ENCODE data around the gene OR2AK2. TPM values are rescaled to one million over a fixed set of nuclear protein-coding genes. Genes with fewer than 3 reads are reported as not detected.

Gene OR2AK2
- total and polyA plus RNA-seq, 2 of the 8 experiments (the other 6 are each of a cell fraction or from before 2014, with no cell fraction given), result not detected

DNA sequence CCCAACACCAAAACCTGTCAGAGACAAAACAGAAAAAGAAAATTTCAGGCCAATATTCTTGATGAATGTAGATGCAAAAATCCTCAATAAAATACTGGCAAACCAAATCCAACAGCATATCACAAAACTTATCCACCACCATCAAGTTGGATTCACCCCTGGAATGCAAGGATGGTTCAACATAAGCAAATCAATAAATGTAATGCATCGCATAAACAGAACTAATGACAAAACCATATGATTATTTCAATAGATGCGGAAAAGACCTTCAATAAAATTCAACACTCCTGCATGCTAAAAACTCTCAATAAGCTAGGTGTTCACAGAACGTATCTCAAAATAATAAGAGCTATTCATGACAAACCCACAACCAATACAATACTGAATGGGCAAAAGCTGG lies 44.6 kb downstream of the OR2AK2 start:
- H3K4me1 ChIP-seq (replicated peaks in 1 of 4; ENCODE audit: control insufficient read depth in 3 of 4, insufficient read depth in 4 of 4, low read length in 3 of 4), result no peaks in the 10 kb centered on the region
- H2BK120ac ChIP-seq (replicated peaks; ENCODE audit: low read depth, low read length), result no peak overlapping the region
- DNase-seq (ENCODE audit: low read depth in 1 of 2, low spot score in 2 of 2) (no peak), FAIRE-seq (no peak)
- H3K18ac ChIP-seq (ENCODE audit: extremely low read depth, low read length), result no peak overlapping the region
- H4K20me1 ChIP-seq (replicated peaks in 1 of 2; ENCODE audit: control insufficient read depth in 1 of 2, insufficient read depth in 2 of 2, low read length in 2 of 2), result no peaks in the 10 kb centered on the region
- H3K27me3 ChIP-seq (replicated peaks in 1 of 4; ENCODE audit: control insufficient read depth in 3 of 4, extremely low read depth in 1 of 4, insufficient read depth in 3 of 4, low read length in 3 of 4), result no peaks in the 10 kb centered on the region
- H2BK12ac ChIP-seq (ENCODE audit: low read depth, low read length), result no peak overlapping the region
- H3K14ac ChIP-seq (ENCODE audit: insufficient read length), result no peak overlapping the region
- no peak overlapping the region for H2BK5ac ChIP-seq (ENCODE audit: low read depth, low read length)
- H2AK5ac ChIP-seq (ENCODE audit: low read depth, low read length), result no peak overlapping the region
- H3K4ac ChIP-seq (replicated peaks; ENCODE audit: insufficient read length, low read depth, low read length), result no peak overlapping the region
- POLR2A ChIA-PET (ENCODE audit: partially characterized antibody), result no interaction called here
- H3K56ac ChIP-seq (replicated peaks; ENCODE audit: insufficient read length, low read depth, low read length), result no peak overlapping the region
- CTCF ChIA-PET (ENCODE audit: partially characterized antibody), result no interaction called here
- H3K36me3 ChIP-seq (ENCODE audit: control insufficient read depth in 2 of 4, insufficient read depth in 4 of 4, low read length in 3 of 4), result no peaks in the 10 kb centered on the region; a peak in 1 of 8 replicates
- H2AFZ ChIP-seq (ENCODE audit: low read length), result no peak overlapping the region
- no peaks in the 10 kb centered on the region for H3K23me2 ChIP-seq (ENCODE audit: low read depth, low read length)
- no peak overlapping the region for H4K91ac ChIP-seq (replicated peaks; ENCODE audit: insufficient read length, low read length)
- no peak overlapping the region for H2BK20ac ChIP-seq (ENCODE audit: low read length)
- no peak overlapping the region for H4K8ac ChIP-seq (ENCODE audit: extremely low read depth, insufficient read depth, low read length)
- no peaks in the 10 kb centered on the region for H3K79me2 ChIP-seq (ENCODE audit: control insufficient read depth in 1 of 2, insufficient read depth in 2 of 2, low read length in 2 of 2)
- peaks cover 53 to 56% of the 10 kb centered on the region in 2 experiments for H3K9me3 ChIP-seq (ENCODE audit: insufficient read depth in 2 of 2, low read depth in 1 of 2, low read length in 1 of 2)
- H3K9ac ChIP-seq (replicated peaks in 1 of 4; ENCODE audit: extremely low read depth in 1 of 4, low read depth in 3 of 4, low read length in 3 of 4), result no peak overlapping the region
- H3K23ac ChIP-seq (ENCODE audit: insufficient read length), result no peak overlapping the region
- no peak overlapping the region for H3K4me3 ChIP-seq (ENCODE audit: extremely low read depth in 1 of 4, insufficient read depth in 2 of 4, low read depth in 3 of 4, low read length in 4 of 4)
- H3K79me1 ChIP-seq (ENCODE audit: low read depth, low read length), result no peaks in the 10 kb centered on the region
- H3K27ac ChIP-seq (ENCODE audit: low read depth, low read length), result no peak overlapping the region
- H3K4me2 ChIP-seq (ENCODE audit: insufficient read depth in 1 of 2, low read depth in 2 of 2, low read length in 2 of 2), result no peak overlapping the region
- WGBS, 2 experiments (ENCODE audit: extremely low coverage in 1 of 2, insufficient coverage in 1 of 2, insufficient read length in 1 of 2, insufficient replicate concordance in 2 of 2, low coverage in 1 of 2, low lambda C conversion rate in 2 of 2, missing lambda C conversion rate in 1 of 2), result 82% methylated on average over 3 of the region's 3 CpGs; no CpG with 5 or more reads in 1 of the 2 experiments
- H4K5ac ChIP-seq (ENCODE audit: insufficient read length, low read depth, low read length), result no peak overlapping the region
- no peak overlapping the region for H2BK15ac ChIP-seq (ENCODE audit: low read length)
- TF ChIP-seq SAP30 (IDR thresholded peaks at IDR 0.05; ENCODE audit: insufficient read depth, insufficient replicate concordance, low read length) (no peak), NRF1 (IDR thresholded peaks at IDR 0.05; ENCODE audit: low read depth, low read length) (no peak), CBX5 (IDR thresholded peaks at IDR 0.05; ENCODE audit: low read depth, low read length) (no peak), RNF2 (IDR thresholded peaks at IDR 0.05; ENCODE audit: borderline replicate concordance, low read depth, low read length, missing control alignments, poor library complexity, severe bottlenecking) (no peak), CHD1 (IDR thresholded peaks at IDR 0.05; ENCODE audit: low read depth, low read length) (no peak), FOSL1 (IDR thresholded peaks at IDR 0.05; ENCODE audit: insufficient read depth, low read depth, low read length) (no peak), SIN3A (conservative IDR thresholded peaks at IDR 0.05 in 1 of 2, IDR thresholded peaks at IDR 0.05 in 1 of 2; ENCODE audit: low read depth in 1 of 2, low read length in 2 of 2) (no peak), TAF1 (IDR thresholded peaks at IDR 0.05; ENCODE audit: low read depth, low read length) (no peak), EGR1 (IDR thresholded peaks at IDR 0.05; ENCODE audit: borderline replicate concordance, low read depth, low read length) (no peak), KDM1A (IDR thresholded peaks at IDR 0.05; ENCODE audit: borderline replicate concordance, low read length) (no peak), RBBP5 (IDR thresholded peaks at IDR 0.05; ENCODE audit: borderline replicate concordance, low read depth, low read length) (no peak), SIRT6 (IDR thresholded peaks at IDR 0.05; ENCODE audit: low read length) (no peak)
- TF ChIP-seq, protein P1, sequence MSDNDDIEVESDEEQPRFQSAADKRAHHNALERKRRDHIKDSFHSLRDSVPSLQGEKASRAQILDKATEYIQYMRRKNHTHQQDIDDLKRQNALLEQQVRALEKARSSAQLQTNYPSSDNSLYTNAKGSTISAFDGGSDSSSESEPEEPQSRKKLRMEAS (IDR thresholded peaks at IDR 0.05), result no peak
- TF ChIP-seq, protein P2, sequence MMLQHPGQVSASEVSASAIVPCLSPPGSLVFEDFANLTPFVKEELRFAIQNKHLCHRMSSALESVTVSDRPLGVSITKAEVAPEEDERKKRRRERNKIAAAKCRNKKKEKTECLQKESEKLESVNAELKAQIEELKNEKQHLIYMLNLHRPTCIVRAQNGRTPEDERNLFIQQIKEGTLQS (IDR thresholded peaks at IDR 0.05; ENCODE audit: insufficient read depth, low read depth, low read length), result no peak
